Activated T-helper 2 cell treated with anti-CD3 and anti-CD28 coated beads, Interferon-gamma antibody, Interleukin-2, Interleukin-4, amounts not matched to agents 10 μg/mL and 5 μg/mL and 100 μg/mL, durations not matched to agents 14 hours and 24 hours and 36 hours (primary cell): ENCODE measurements around the gene LTBP1. TPM values are rescaled to one million over a fixed set of nuclear protein-coding genes. Genes with fewer than 3 reads are reported as not detected.

ENCODE experiments used
- DNase-seq: peaks from one replicate; pipeline ENCODE4 v3.0.0; 2021; ENCODE audit warnings: low spot score
- H3K27ac Mint-ChIP-seq: one replicate; pipeline ENCODE4 v1.8.0; 2021; ENCODE audit warnings: mixed read lengths
- H3K27me3 Mint-ChIP-seq: one replicate; pipeline ENCODE4 v1.8.0; 2021; ENCODE audit warnings: low read depth, mixed read lengths
- H3K36me3 Mint-ChIP-seq: one replicate; pipeline ENCODE4 v1.8.0; 2021; ENCODE audit warnings: low read depth, mixed read lengths
- H3K4me1 Mint-ChIP-seq: one replicate; pipeline ENCODE4 v1.8.0; 2021; ENCODE audit warnings: low read depth, mixed read lengths
- H3K4me3 Mint-ChIP-seq: one replicate; pipeline ENCODE4 v1.8.0; 2021; ENCODE audit warnings: low read depth, mild to moderate bottlenecking, moderate library complexity, mixed read lengths
- H3K9me3 Mint-ChIP-seq: one replicate; pipeline ENCODE4 v1.8.0; 2021; ENCODE audit warnings: mixed read lengths
- intact Hi-C: fragments of 100-400 bp; cut with micrococcal nuclease; formaldehyde crosslinking; loops from one replicate; pipeline ENCODE4 v1.15.1; 2023
- total RNA-seq: library from RNA; stranded (reverse); gene quantifications from 2 replicates; pipeline ENCODE4 v1.2.3, GENCODE V29; 2022

Gene LTBP1
- total RNA-seq, 1 donor from 2014 or later: 0.82 TPM

GRCh38 chr2:33188799-33189198, 242.0 kb downstream of the LTBP1 start:
- Mint-ChIP-seq H3K27ac (no peak overlapping the region), H3K4me1 (no peaks in the 10 kb centered on the region), H3K9me3 (no peaks in the 10 kb centered on the region), H3K27me3 (peaks cover 6% of the 10 kb centered on the region), H3K36me3 (no peaks in the 10 kb centered on the region), H3K4me3 (no peak overlapping the region)
- intact Hi-C loops: no loop called here
- no peak for DNase-seq

- DNase-seq: no peak
- H3K27me3 Mint-ChIP-seq: peaks cover 9% of the 10 kb centered on the region
- intact Hi-C loops: no loop called here
- H3K27ac Mint-ChIP-seq: no peak overlapping the region
- no peaks in the 10 kb centered on the region for H3K36me3 Mint-ChIP-seq
- H3K4me1 Mint-ChIP-seq: no peaks in the 10 kb centered on the region
- no peaks in the 10 kb centered on the region for H3K9me3 Mint-ChIP-seq
- H3K4me3 Mint-ChIP-seq: no peak overlapping the region
These were observed 243.7 kb downstream of the LTBP1 start for GRCh38 chr2:33190393-33190937.

GRCh38 chr2:33195891-33196290, 249.1 kb downstream of the LTBP1 start:
- no peak overlapping the region for H3K4me3 Mint-ChIP-seq
- H3K27me3 Mint-ChIP-seq: peaks cover 9% of the 10 kb centered on the region
- H3K9me3 Mint-ChIP-seq: no peaks in the 10 kb centered on the region
- no peaks in the 10 kb centered on the region for H3K36me3 Mint-ChIP-seq
- intact Hi-C loops: no loop called here
- H3K4me1 Mint-ChIP-seq: no peaks in the 10 kb centered on the region
- no peak overlapping the region for H3K27ac Mint-ChIP-seq
- DNase-seq: no peak

GRCh38 chr2:33196700-33197099, 249.9 kb downstream of the LTBP1 start:
- H3K36me3 Mint-ChIP-seq: no peaks in the 10 kb centered on the region
- H3K27me3 Mint-ChIP-seq: peaks cover 9% of the 10 kb centered on the region
- H3K4me1 Mint-ChIP-seq: no peaks in the 10 kb centered on the region
- no peak overlapping the region for H3K4me3 Mint-ChIP-seq
- H3K9me3 Mint-ChIP-seq: no peaks in the 10 kb centered on the region
- DNase-seq: no peak
- no peak overlapping the region for H3K27ac Mint-ChIP-seq
- intact Hi-C loops: no loop called here

GRCh38 chr2:33197198-33197938, 250.6 kb downstream of the LTBP1 start:
- intact Hi-C loops: no loop called here
- H3K27ac Mint-ChIP-seq: no peak overlapping the region
- no peaks in the 10 kb centered on the region for H3K4me1 Mint-ChIP-seq
- DNase-seq: no peak
- H3K36me3 Mint-ChIP-seq: no peaks in the 10 kb centered on the region
- peaks cover 6% of the 10 kb centered on the region for H3K27me3 Mint-ChIP-seq
- H3K9me3 Mint-ChIP-seq: no peaks in the 10 kb centered on the region
- H3K4me3 Mint-ChIP-seq: no peak overlapping the region

GRCh38 chr2:33202641-33203522, 256.1 kb downstream of the LTBP1 start:
- intact Hi-C loops: no loop called here
- H3K36me3 Mint-ChIP-seq: no peaks in the 10 kb centered on the region
- peaks cover 12% of the 10 kb centered on the region for H3K27me3 Mint-ChIP-seq
- H3K27ac Mint-ChIP-seq: no peak overlapping the region
- H3K4me1 Mint-ChIP-seq: no peaks in the 10 kb centered on the region
- H3K4me3 Mint-ChIP-seq: no peak overlapping the region
- H3K9me3 Mint-ChIP-seq: no peaks in the 10 kb centered on the region
- DNase-seq: no peak

- intact Hi-C loops: no loop called here
These were observed 258.2 kb downstream of the LTBP1 start for GRCh38 chr2:33204945-33205344.

GRCh38 chr2:33205693-33206434, 259.1 kb downstream of the LTBP1 start:
- Mint-ChIP-seq H3K4me1 (peaks cover 3% of the 10 kb centered on the region), H3K9me3 (no peaks in the 10 kb centered on the region), H3K27ac (no peak overlapping the region), H3K36me3 (no peaks in the 10 kb centered on the region), H3K4me3 (no peak overlapping the region), H3K27me3 (peaks cover 12% of the 10 kb centered on the region)
- DNase-seq: no peak
- intact Hi-C loops: no loop called here

More at GRCh38 chr2:33204945-33205344, 258.2 kb downstream of the LTBP1 start:
- DNase-seq: no peak
- Mint-ChIP-seq H3K27me3 (peaks cover 12% of the 10 kb centered on the region), H3K4me3 (no peak overlapping the region), H3K4me1 (no peaks in the 10 kb centered on the region), H3K36me3 (no peaks in the 10 kb centered on the region), H3K9me3 (no peaks in the 10 kb centered on the region), H3K27ac (no peak overlapping the region)

GRCh38 chr2:33207151-33207740, 260.5 kb downstream of the LTBP1 start:
- Mint-ChIP-seq H3K36me3 (no peaks in the 10 kb centered on the region), H3K4me3 (no peak overlapping the region), H3K27me3 (peaks cover 12% of the 10 kb centered on the region), H3K27ac (no peak overlapping the region), H3K9me3 (no peaks in the 10 kb centered on the region), H3K4me1 (peaks cover 5% of the 10 kb centered on the region)
- DNase-seq: no peak
- intact Hi-C loops: no loop called here

- DNase-seq: no peak
- Mint-ChIP-seq H3K9me3 (no peaks in the 10 kb centered on the region), H3K27me3 (peaks cover 8% of the 10 kb centered on the region), H3K4me1 (peaks cover 5% of the 10 kb centered on the region), H3K4me3 (no peak overlapping the region), H3K27ac (no peak overlapping the region), H3K36me3 (no peaks in the 10 kb centered on the region)
- intact Hi-C loops: no loop called here
These were observed 261.6 kb downstream of the LTBP1 start for GRCh38 chr2:33208400-33208799.

- intact Hi-C loops: loop anchor here (5.0 kb wide), 1 partner anchor 162 kb away; no protein-coding TSS in a partner anchor
These were observed 263.2 kb downstream of the LTBP1 start for GRCh38 chr2:33209976-33210375.

GRCh38 chr2:33210626-33211025, 263.9 kb downstream of the LTBP1 start:
- Mint-ChIP-seq H3K4me1 (peaks cover 10% of the 10 kb centered on the region), H3K36me3 (no peaks in the 10 kb centered on the region), H3K27me3 (peaks cover 8% of the 10 kb centered on the region), H3K4me3 (no peak overlapping the region), H3K9me3 (no peaks in the 10 kb centered on the region), H3K27ac (no peak overlapping the region)
- DNase-seq: no peak
- intact Hi-C loops: loop anchor here (5.0 kb wide), 1 partner anchor 162 kb away; no protein-coding TSS in a partner anchor

More at GRCh38 chr2:33209976-33210375, 263.2 kb downstream of the LTBP1 start:
- Mint-ChIP-seq H3K27me3 (peaks cover 8% of the 10 kb centered on the region), H3K36me3 (no peaks in the 10 kb centered on the region), H3K27ac (no peak overlapping the region), H3K4me3 (no peak overlapping the region), H3K9me3 (no peaks in the 10 kb centered on the region), H3K4me1 (peaks cover 10% of the 10 kb centered on the region)
- no peak for DNase-seq
